C4-2B (cell line): Measurements from ENCODE around the gene FRMPD1.

Experiments
- H3K27ac ChIP-seq: fragments of 450-650 bp; 2 replicates; pipeline ENCODE4 v1.5.1; 2017
- CTCF ChIP-seq: fragments of 450-650 bp; conservative IDR thresholded peaks from 2 replicates; pipeline ENCODE4 v1.5.1; 2017; ENCODE audit warnings: mild to moderate bottlenecking
- ZFX ChIP-seq: fragments of 450-650 bp; IDR thresholded peaks from 2 replicates; pipeline ENCODE4 v1.6.1; 2017

Gene FRMPD1

DNA sequence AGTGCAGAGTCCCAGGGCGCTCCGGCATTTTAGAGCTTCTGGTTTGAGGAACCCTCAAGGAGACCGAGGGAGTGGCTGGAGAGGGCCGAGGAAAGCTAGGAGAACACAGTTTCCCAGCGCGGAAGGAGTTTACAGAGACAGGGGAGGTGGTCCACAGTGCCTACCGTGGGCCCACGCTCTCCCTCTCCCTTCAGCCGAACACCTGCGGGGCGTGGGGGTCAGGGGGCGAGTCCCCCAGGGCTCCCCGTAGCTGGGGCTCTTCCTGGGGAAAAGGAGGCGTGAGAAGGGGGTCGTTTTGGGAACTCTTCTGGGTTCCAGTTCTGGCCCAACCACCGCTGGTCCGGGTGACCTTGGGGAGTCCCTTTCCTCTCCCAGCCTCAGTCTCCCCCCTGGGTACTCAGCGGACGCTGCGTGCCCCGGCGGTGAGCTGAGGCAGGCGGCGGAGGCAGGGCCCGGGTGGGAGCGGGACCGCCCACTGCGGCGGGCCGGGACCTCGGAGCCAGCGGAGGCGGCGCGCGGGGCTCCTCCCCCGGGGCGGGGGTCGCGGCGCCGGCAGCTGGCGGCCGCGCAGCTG lies 368 bp upstream of the FRMPD1 start:
- no peak overlapping the region; the same call in 1 of the 2 replicates for H3K27ac ChIP-seq
- TF ChIP-seq ZFX (no peak), CTCF (no peak; the same call in 1 of the 2 replicates)

- H3K27ac ChIP-seq = no peak overlapping the region
- TF ChIP-seq ZFX (no peak), CTCF (no peak)
Measured at GRCh38 chr9:37652261-37652660, 1.5 kb downstream of the FRMPD1 start.

DNA sequence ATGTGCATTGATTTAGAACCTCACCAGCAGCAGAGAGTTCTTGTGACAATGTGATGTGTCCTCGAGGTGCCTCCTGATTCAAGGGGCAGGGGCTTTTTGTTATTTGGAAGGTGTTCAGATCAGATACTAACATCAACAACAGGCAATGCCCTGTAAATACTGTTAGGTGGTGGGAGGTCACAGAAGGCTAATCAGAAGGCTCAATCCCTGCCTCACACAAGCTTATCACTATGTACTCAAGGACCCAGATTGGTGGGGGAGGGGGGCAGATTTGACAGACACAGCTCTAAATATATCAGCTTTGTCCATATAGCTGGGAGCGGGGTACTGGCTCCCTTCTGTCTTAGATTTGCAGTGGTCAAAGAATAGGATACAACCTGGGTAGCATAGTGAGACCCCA lies 2.6 kb downstream of the FRMPD1 start:
- TF ChIP-seq ZFX (no peak), CTCF (no peak)
- H3K27ac ChIP-seq = no peak overlapping the region

DNA sequence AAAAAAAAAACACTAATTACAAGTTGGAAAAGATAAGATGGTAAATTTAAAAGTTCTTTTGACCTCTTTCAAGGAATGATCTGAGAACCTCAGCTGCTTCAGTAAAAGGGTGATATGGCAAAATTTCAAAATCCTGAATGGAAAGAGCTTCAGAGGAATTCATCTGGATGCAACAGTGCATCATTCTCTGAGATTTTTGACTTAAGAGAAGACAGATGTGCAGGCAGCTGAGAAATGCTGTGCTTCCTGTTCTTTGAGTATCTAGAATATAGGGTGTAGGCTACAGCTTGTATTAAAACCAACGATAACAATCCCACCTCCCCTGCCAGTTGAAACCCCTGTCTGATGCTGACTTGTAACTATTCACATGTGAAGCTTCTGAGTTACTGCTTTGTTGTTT lies 6.2 kb downstream of the FRMPD1 start:
- TF ChIP-seq CTCF = no peak
- no peak for TF ChIP-seq ZFX
- H3K27ac ChIP-seq = no peak overlapping the region

- TF ChIP-seq ZFX (no peak), CTCF (no peak)
- no peak overlapping the region for H3K27ac ChIP-seq
Measured at GRCh38 chr9:37660691-37661090, 9.9 kb downstream of the FRMPD1 start.

- H3K27ac ChIP-seq = no peak overlapping the region
- TF ChIP-seq ZFX = no peak
- TF ChIP-seq CTCF = no peak
Measured at GRCh38 chr9:37663926-37664325, 13.2 kb downstream of the FRMPD1 start.

GRCh38 chr9:37667706-37668105 lies 17.0 kb downstream of the FRMPD1 start:
- TF ChIP-seq ZFX (no peak), CTCF (no peak)

More at GRCh38 chr9:37667706-37668105, 17.0 kb downstream of the FRMPD1 start:
- H3K27ac ChIP-seq = no peak overlapping the region
